Measurements from ENCODE around the gene JTB.

The JTB gene

DNA sequence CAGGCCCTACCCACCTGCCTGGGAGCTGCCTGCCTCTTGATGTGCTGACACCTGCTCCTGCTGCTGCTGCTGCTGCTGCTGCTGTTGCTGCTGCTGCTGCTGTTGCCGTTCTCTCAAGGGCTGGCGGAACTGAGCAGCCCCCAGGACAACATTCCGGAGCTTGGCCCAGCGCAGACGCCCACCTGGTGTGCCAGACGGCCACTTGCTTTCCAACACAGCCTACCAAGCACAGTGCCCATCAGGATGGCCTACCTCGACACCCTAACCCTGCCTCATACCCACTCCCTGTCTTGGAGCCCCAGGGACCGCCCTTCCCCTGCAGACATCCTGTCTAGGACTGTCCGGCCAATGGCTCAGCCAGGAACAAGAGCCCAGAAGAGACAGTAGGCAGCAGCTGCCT, 42.7 kb downstream of the JTB start:
- Histone ChIP-seq H3K27ac (no peak overlapping the region), H3K4me1 (ENCODE audit: low read depth, poor library complexity, severe bottlenecking) (no peaks in the 10 kb centered on the region), H3K4me3 (IDR thresholded peaks at IDR 0.05; ENCODE audit: insufficient read depth, low read depth, low read length) (no peak overlapping the region), H3K36me3 (ENCODE audit: insufficient read depth) (no peaks in the 10 kb centered on the region), H3K79me2 (ENCODE audit: insufficient read depth, low read depth) (no peaks in the 10 kb centered on the region), H3K9ac (no peak overlapping the region), H3K4me2 (no peak overlapping the region), H2AFZ (ENCODE audit: low read depth) (no peak overlapping the region), H4K20me1 (ENCODE audit: insufficient read depth) (no peaks in the 10 kb centered on the region), H3K27me3 (ENCODE audit: insufficient read depth, low read depth) (no peaks in the 10 kb centered on the region)
- TF ChIP-seq, protein P1, sequence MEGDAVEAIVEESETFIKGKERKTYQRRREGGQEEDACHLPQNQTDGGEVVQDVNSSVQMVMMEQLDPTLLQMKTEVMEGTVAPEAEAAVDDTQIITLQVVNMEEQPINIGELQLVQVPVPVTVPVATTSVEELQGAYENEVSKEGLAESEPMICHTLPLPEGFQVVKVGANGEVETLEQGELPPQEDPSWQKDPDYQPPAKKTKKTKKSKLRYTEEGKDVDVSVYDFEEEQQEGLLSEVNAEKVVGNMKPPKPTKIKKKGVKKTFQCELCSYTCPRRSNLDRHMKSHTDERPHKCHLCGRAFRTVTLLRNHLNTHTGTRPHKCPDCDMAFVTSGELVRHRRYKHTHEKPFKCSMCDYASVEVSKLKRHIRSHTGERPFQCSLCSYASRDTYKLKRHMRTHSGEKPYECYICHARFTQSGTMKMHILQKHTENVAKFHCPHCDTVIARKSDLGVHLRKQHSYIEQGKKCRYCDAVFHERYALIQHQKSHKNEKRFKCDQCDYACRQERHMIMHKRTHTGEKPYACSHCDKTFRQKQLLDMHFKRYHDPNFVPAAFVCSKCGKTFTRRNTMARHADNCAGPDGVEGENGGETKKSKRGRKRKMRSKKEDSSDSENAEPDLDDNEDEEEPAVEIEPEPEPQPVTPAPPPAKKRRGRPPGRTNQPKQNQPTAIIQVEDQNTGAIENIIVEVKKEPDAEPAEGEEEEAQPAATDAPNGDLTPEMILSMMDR (conservative IDR thresholded peaks at IDR 0.05; ENCODE audit: low read depth, low read length), result no peak

GRCh38 chr1:153933955-153934354, 43.5 kb downstream of the JTB start:
- no peaks in the 10 kb centered on the region for H3K27me3 ChIP-seq (ENCODE audit: insufficient read depth, low read depth)
- no peak overlapping the region for H3K27ac ChIP-seq
- no peaks in the 10 kb centered on the region for H3K79me2 ChIP-seq (ENCODE audit: insufficient read depth, low read depth)
- H3K4me3 ChIP-seq (IDR thresholded peaks at IDR 0.05; ENCODE audit: insufficient read depth, low read depth, low read length), result no peak overlapping the region
- H3K9ac ChIP-seq, result no peak overlapping the region
- no peaks in the 10 kb centered on the region for H3K4me1 ChIP-seq (ENCODE audit: low read depth, poor library complexity, severe bottlenecking)
- TF ChIP-seq, protein P1 (conservative IDR thresholded peaks at IDR 0.05; ENCODE audit: low read depth, low read length), result no peak
- no peak overlapping the region for H3K4me2 ChIP-seq
- H4K20me1 ChIP-seq (ENCODE audit: insufficient read depth), result no peaks in the 10 kb centered on the region
- no peak overlapping the region for H2AFZ ChIP-seq (ENCODE audit: low read depth)
- H3K36me3 ChIP-seq (ENCODE audit: insufficient read depth), result no peaks in the 10 kb centered on the region

GRCh38 chr1:153933430-153933829, 44.0 kb downstream of the JTB start:
- Histone ChIP-seq H2AFZ (ENCODE audit: low read depth) (no peak overlapping the region), H3K4me2 (no peak overlapping the region), H3K27ac (no peak overlapping the region), H3K4me1 (ENCODE audit: low read depth, poor library complexity, severe bottlenecking) (no peaks in the 10 kb centered on the region), H3K27me3 (ENCODE audit: insufficient read depth, low read depth) (no peaks in the 10 kb centered on the region), H3K9ac (no peak overlapping the region), H3K79me2 (ENCODE audit: insufficient read depth, low read depth) (no peaks in the 10 kb centered on the region), H3K4me3 (IDR thresholded peaks at IDR 0.05; ENCODE audit: insufficient read depth, low read depth, low read length) (no peak overlapping the region), H3K36me3 (ENCODE audit: insufficient read depth) (no peaks in the 10 kb centered on the region), H4K20me1 (ENCODE audit: insufficient read depth) (no peaks in the 10 kb centered on the region)
- TF ChIP-seq, protein P1 (conservative IDR thresholded peaks at IDR 0.05; ENCODE audit: low read depth, low read length), result no peak

DNA sequence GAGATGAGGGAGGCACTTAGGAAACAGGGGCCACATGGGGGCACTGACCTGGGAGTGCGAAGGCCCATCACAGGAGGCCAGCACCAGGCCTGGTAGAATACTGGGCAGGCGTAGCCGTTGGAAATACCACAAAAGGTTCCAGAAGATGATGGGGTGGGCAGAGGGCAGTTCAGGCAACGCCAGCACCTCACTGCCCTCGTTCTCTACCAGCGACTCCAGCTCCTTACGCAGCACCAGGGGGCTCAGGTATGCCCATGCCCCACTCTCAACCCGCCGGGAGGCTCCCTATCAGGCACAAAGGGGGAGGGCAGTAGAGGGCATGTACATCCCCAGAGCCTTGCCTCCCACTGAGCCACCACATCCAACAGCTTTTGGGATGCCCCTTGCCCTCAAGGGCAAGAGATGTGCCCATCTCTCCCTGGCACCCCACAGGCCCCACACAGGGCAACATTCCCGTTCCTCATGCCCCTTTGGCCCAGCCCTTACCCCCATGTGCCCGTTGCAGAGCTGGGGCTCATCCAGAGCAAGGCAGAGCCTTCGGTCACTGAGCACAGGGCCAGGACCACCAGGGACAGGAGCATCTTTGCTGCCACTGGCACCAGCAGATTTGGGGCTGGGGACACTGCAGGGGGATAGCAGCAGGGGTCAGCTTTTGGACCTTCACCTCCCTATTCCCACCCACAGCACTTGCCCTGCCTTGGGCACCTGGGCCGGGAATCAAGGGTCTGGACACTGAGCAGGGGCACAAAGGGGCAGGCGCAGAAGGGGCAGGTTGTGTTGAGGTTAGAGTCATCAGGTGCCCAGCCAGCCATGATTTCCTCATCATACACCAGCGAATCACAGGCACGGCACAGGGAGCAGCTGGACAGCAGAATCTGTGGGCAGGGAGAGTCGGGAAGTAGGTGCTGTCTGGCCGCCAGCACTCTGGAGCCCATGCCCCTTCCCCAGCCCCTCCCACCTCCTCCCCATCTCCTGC, 45.0 kb downstream of the JTB start:
- no peak overlapping the region for H3K4me2 ChIP-seq
- no peak overlapping the region for H2AFZ ChIP-seq (ENCODE audit: low read depth)
- no peaks in the 10 kb centered on the region for H3K27me3 ChIP-seq (ENCODE audit: insufficient read depth, low read depth)
- H4K20me1 ChIP-seq (ENCODE audit: insufficient read depth), result no peaks in the 10 kb centered on the region
- H3K36me3 ChIP-seq (ENCODE audit: insufficient read depth), result no peaks in the 10 kb centered on the region
- TF ChIP-seq, protein P1 (conservative IDR thresholded peaks at IDR 0.05; ENCODE audit: low read depth, low read length), result no peak
- H3K9ac ChIP-seq, result no peak overlapping the region
- H3K4me3 ChIP-seq (IDR thresholded peaks at IDR 0.05; ENCODE audit: insufficient read depth, low read depth, low read length), result no peak overlapping the region
- no peaks in the 10 kb centered on the region for H3K79me2 ChIP-seq (ENCODE audit: insufficient read depth, low read depth)
- no peak overlapping the region for H3K27ac ChIP-seq
- H3K4me1 ChIP-seq (ENCODE audit: low read depth, poor library complexity, severe bottlenecking), result no peaks in the 10 kb centered on the region

Data from KMS-11 (cell line).